ENCODE data around the gene FCRL1. TPM values are rescaled to one million over a fixed set of nuclear protein-coding genes. Genes with fewer than 3 reads are reported as not detected.

FCRL1 gene
- total RNA-seq, 1 donor from 2014 or later = under 0.01 TPM

Small RNA genes within 50 kb of the gene (small RNA-seq; reads per million reads assigned to genes)
- not detected for gene MRPS21P2

Other genes starting within 250 kb of the FCRL1 start
- gene FCRL4, start 222.0 kb downstream of the FCRL1 start, total RNA-seq = not detected
- gene FCRL3, start 119.4 kb downstream of the FCRL1 start, total RNA-seq = not detected
- not detected for gene FCRL2, start 43.0 kb downstream of the FCRL1 start, total RNA-seq
- gene CD5L, start 21.7 kb upstream of the FCRL1 start, total RNA-seq = not detected
- gene KIRREL1, start 173.5 kb upstream of the FCRL1 start, total RNA-seq = 23.5 TPM

Data from skeletal muscle tissue (tissue), 2 donors.